GM21381 (cell line): ENCODE measurements around the gene SLC41A2.

ENCODE experiments used
- ATAC-seq: cut with Tn5 transposase; IDR thresholded peaks from one replicate; pipeline ENCODE4 v1.9.1; 2021; ENCODE audit warnings: mild to moderate bottlenecking, moderate library complexity; ENCODE audit not compliant: unreplicated experiment

Gene SLC41A2

DNA sequence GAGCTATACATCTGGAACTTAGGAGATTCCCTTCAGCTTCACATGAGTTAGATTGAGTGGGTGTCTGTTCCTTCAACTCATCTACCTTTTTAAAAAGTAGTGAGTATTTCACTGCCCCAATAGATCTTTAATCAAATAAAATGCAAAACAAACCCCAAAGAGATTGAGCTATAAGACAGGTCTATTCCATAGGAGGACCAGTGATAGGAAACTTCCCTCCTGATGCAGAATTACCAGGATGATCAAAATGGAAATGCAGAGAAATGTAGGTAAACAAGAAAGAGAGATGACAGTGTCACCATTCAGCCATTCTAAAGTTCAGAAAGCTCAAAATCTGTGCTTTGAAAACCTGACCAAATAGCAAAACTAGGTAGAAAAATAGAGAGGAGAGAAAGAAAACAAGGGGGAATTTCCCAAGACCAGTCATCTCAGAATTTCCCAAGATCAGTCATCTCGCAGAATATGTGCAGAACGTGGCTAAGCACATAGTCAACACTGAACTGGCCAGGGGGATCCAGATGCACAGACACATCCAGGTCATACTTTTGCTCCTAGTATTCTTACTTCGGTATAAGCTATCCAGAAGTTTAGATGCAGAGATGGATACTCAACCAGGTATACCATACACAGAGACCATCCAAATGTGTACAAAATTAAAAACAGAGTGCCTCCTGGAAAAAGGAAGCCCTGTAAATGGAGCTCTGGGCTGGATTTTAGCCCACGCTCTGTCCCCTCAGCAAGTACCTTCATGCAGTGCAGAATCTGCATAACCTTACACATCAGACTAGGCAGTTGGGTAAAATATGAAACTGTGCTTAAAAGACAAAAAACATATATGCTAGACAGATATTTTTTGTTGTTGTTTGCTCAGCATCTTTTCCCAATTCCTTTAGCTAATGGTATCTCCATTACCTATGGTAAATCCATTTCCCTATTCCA, 27.4 kb downstream of the SLC41A2 start:
- ATAC-seq = peak; percentile 87

DNA sequence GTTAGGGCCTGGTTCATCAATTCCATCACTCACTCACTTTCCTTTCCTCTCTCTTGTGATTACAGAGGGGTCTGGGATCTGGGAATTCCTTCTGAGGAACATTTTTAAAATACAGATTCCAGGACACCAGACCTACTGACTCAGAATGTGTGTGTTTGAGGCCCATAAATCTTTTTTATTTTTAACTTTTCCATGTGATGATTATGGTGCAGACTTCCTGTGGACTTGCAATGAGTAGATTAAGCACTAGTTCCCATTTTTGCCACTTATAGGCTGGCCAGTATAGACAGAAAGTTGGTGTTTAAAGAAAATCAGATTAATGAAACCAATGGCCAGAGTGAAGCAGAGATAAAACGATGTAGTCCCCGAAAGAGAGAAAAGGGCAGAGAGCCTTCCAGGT, 28.1 kb downstream of the SLC41A2 start:
- ATAC-seq = no peak

DNA sequence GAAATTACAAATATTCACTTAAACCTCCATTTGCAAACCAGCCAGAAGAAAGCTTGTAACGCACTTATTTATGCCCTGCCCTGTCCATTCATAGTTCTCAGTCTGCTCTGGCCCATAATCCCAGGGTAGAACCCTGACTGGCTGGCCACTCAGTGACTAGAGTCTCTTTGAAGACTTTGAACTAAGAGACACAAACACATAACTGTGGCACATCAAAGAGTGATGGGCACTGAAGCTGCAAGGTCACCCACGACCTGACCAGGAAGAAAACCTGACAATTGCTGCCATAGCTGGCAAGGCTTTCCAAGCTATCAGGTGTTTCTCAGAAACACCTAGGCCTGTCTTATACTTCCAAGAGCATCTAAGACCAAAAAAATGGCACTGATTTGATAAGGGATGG, 28.7 kb downstream of the SLC41A2 start:
- no peak for ATAC-seq

DNA sequence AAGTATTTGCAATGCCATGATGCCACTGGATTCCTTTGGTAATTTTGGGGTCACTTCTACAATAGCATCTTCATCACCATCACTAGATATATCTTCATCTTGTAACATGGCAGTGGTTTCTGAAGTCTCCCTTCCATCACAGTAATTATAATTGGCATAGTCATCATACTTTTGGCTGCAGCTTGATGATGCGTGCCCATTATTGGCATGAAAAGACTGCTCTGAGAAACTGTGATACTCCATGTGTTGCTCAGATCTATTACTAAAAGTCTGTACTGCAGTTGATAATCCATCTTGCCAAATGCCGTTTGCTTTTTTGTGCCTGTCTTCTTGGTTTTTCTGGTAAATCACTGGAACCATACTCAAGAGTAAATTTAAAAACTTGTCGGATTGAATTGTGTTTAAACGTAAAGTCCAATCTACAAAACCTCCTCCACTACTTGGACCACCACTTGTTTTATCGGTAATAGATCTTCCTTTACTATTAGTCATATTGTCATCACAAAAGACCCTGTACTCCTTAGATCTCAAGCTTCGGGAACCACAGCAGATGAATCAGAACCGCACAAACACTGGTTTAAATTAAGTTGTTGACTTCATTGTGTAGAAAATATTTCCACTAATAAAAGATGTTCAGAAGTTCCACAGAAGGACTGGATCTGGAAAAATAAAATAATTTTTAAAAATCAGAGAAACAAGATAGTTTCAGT, 29.9 kb downstream of the SLC41A2 start:
- no peak for ATAC-seq

DNA sequence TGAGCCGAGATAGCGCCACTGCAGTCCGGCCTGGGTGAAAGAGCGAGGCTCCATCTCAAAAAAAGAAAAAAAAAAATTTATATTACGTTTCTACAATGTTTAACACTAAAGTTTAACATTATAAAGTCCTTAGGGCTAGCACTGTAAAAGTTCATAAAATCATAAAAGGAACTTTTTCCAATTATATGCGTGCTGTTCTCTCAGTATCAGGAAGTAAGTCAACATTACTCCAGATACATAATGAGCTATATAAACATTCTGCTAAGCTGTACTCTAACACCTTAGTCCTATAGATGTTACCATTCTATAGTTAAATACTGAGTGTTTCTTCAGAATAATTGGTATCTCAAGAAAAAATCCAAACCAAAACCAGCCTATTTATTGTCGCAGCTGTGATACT, 32.6 kb downstream of the SLC41A2 start:
- no peak for ATAC-seq

DNA sequence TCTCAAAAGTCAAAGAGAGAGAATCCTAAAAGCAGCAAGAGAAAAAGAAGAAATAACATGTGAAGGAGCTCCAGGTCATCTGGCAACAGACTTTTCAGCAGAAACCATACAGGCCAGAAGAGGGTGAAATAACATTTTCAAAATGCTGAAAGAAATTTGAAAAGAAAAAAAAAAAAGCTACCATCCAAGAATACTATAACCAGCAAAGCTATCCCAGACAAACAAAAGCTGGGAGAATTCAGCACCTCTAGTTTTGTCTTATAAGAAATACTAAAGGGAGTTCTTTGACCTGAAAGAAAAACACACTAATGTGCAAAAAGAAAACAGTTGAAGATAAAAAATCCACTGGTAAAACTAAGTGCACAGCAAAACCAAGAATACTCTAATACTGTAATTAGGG, 36.8 kb downstream of the SLC41A2 start:
- no peak for ATAC-seq

DNA sequence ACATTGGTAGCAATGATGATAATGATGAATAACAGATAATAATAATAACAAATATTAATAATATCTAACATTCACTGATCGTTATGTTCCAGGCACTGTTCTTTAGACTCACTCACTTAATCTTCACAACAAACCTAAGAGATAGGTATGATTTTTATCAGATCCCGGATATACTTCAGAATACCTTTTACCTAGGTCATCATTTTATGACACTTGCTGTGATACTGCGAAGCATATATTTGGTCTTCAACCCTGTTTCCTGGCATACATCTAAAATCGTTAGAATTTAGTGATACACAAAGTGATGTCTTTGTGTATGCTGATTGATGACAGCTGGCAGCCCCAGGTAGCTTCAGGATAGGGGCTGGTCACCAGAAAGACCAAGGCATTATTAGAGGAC, 46.1 kb downstream of the SLC41A2 start:
- no peak for ATAC-seq

DNA sequence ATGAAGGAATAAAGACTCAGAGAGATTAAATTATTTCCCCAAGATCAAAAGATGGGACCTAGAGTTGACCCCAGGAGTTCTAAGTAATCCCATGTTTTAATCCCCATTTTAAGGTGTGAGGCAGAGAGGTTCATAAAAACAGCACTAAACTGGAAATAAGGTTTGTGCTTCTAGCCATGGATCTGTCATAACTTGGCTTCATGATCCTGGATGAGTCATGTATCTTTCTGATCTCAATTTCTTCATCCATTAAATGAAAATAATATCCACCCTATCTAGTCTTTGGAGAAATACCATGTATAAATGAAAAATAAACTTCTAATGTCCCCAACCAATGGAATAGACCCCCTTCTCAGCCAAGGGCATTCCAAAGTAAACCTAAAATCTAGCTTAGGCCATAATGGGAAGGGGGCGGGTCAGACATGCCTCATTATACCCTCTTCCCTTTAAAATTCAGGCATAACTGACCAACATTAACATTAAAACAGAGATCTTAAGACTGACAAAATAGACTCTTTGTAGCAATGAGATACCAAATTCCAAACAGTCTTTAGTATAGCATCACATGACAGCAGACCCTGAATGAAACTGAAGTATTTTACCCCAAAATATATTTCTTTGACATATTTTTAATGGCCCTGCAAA, 47.8 kb downstream of the SLC41A2 start:
- ATAC-seq = no peak

DNA sequence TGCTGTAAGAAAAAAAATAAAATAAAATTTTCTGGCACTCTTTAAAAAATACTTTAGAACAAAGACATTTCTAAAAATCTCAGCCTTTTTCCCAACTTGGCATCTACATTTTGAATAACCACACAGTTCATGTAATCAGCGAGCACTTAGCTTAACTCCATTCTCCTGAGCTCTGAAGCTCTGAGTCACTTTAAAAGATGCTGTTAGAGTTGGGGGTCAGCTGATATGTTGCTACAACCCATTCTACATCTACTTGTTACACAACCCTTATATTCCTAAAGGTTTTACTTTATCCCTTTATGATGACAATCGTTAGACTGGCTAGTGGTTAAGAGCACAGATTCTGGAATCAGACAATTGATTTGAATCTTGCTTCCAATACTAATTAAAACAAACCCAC, 48.3 kb downstream of the SLC41A2 start:
- ATAC-seq = no peak
